Lung (tissue), 12 donors: ENCODE data around the gene ACMSD. TPM values are rescaled to one million over a fixed set of nuclear protein-coding genes. Genes with fewer than 3 reads are reported as not detected.

ENCODE experiments used
- ATAC-seq: fragments of 200-7000 bp; cut with Tn5 transposase; one replicate; pipeline ENCODE4 v1.9.1; 2020; ENCODE audit warnings: moderate number of reproducible peaks; ENCODE audit not compliant: insufficient read depth, low FRiP score
- DNase-seq, 3 donors: peaks; one replicate each; pipeline ENCODE4 v3.0.0-alpha.2; 2013 to 2017
- H3K27ac ChIP-seq, 2 donors: one replicate each; pipeline ENCODE4 v1.5.1; 2013; ENCODE audit warnings: mild to moderate bottlenecking in 2 of 2, moderate library complexity in 2 of 2, control low read depth in 1 of 2, inconsistent platforms in 1 of 2, low read depth in 1 of 2, low read length in 1 of 2
- H3K27me3 ChIP-seq, 3 donors: one replicate each; pipeline ENCODE4 v1.5.1; 2013; ENCODE audit warnings: low read length in 2 of 3; ENCODE audit not compliant: control insufficient read depth in 3 of 3, insufficient read depth in 3 of 3
- H3K36me3 ChIP-seq, 4 donors: one replicate each; pipeline ENCODE4 v1.5.1; 2013; ENCODE audit warnings: low read length in 4 of 4, mild to moderate bottlenecking in 1 of 4, moderate library complexity in 1 of 4; ENCODE audit not compliant: control insufficient read depth in 4 of 4, insufficient read depth in 4 of 4
- H3K4me1 ChIP-seq, 5 donors: one replicate each; pipeline ENCODE4 v1.5.1; 2013; ENCODE audit warnings: low read length in 5 of 5, mild to moderate bottlenecking in 2 of 5, moderate library complexity in 1 of 5; ENCODE audit not compliant: control insufficient read depth in 5 of 5, insufficient read depth in 5 of 5
- H3K4me3 ChIP-seq: one replicate; pipeline ENCODE4 v1.5.1; 2013; ENCODE audit warnings: mild to moderate bottlenecking, control low read depth, moderate library complexity
- H3K9ac ChIP-seq, 2 donors: one replicate each; pipeline ENCODE4 v1.5.1; 2013; ENCODE audit warnings: low read length in 2 of 2, control low read depth in 1 of 2; ENCODE audit not compliant: insufficient read depth in 1 of 2
- H3K9me3 ChIP-seq, 4 donors: one replicate each; pipeline ENCODE4 v1.5.1; 2013; ENCODE audit warnings: low read length in 3 of 4, mild to moderate bottlenecking in 1 of 4, moderate library complexity in 1 of 4; ENCODE audit not compliant: control insufficient read depth in 4 of 4, insufficient read depth in 3 of 4
- WGBS, 2 donors: extraction: QIAGEN DNeasy Blood & Tissue Kit; methylation state at CpG; one replicate each; pipeline ENCODE4 v1.1.7; 2013; 5-methylcytosine and 5-hydroxymethylcytosine counted together
- polyA plus RNA-seq, 2 donors: library from polyadenylated mRNA; stranded (reverse); fragments of 200-250 nt; gene quantifications; one replicate each; pipeline ENCODE4 v1.2.1, GENCODE V29; 2013
- total RNA-seq, 2 donors: library from RNA; depleted of rRNA in 1 of 2; stranded (reverse); fragments of >200 nt in 1 of 2; gene quantifications; one replicate each; pipeline ENCODE4 v1.2.1, GENCODE V29; 2014 to 2021
- TF ChIP-seq, protein P1 (sequence below): IDR thresholded peaks from 2 replicates; pipeline ENCODE4 v1.5.1; 2012; ENCODE audit warnings: mild to moderate bottlenecking; ENCODE audit errors: control extremely low read depth, extremely low read depth
- donor health status: control.
- donor health status: control.
- donor health status: Bipolar disorder and iron deficiency.
- donor health status: healthy.
- donor health status: DM: yes; HTN: yes; CAD: no.

The ACMSD gene
- total and polyA plus RNA-seq, 4 donors: 0.08 to 0.14 (median 0.12) TPM; not detected in 1

DNA sequence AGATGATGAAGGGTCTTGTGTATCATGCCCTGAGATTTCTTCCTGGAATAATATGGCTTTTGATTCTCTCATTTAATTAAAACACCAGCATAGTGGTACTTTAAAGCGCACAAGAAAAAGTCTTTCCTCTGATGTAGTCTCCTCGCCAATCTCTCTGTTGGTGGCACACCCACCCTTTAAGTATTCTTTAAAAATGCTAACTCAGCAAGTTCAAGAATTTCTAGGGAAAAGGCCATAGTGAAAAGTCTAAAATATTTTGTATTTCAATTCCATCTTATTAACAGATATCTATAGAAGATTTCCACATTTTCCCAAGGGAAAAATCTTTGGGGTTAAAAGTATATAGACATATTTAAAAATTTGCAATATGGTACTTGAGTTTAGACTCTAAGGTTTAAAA is 34.7 kb downstream of the ACMSD start:
- WGBS, 2 donors: 97 to 98% methylated on average over 2 of the region's 2 CpGs
- no peak for DNase-seq
- Histone ChIP-seq H3K27ac (no peak overlapping the region), H3K9me3 (peaks cover 0 to 2% (median 0%) of the 10 kb centered on the region in 4 donors), H3K27me3 (no peaks in the 10 kb centered on the region), H3K4me1 (no peaks in the 10 kb centered on the region), H3K9ac (no peak overlapping the region), H3K36me3 (no peaks in the 10 kb centered on the region), H3K4me3 (no peak overlapping the region)
- TF ChIP-seq, protein P1, sequence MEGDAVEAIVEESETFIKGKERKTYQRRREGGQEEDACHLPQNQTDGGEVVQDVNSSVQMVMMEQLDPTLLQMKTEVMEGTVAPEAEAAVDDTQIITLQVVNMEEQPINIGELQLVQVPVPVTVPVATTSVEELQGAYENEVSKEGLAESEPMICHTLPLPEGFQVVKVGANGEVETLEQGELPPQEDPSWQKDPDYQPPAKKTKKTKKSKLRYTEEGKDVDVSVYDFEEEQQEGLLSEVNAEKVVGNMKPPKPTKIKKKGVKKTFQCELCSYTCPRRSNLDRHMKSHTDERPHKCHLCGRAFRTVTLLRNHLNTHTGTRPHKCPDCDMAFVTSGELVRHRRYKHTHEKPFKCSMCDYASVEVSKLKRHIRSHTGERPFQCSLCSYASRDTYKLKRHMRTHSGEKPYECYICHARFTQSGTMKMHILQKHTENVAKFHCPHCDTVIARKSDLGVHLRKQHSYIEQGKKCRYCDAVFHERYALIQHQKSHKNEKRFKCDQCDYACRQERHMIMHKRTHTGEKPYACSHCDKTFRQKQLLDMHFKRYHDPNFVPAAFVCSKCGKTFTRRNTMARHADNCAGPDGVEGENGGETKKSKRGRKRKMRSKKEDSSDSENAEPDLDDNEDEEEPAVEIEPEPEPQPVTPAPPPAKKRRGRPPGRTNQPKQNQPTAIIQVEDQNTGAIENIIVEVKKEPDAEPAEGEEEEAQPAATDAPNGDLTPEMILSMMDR: no peak
- ATAC-seq: no peak

- 48 to 56% methylated on average over 1 of the region's 1 CpG for WGBS, 2 donors
- no peak overlapping the region for H3K4me3 ChIP-seq
- TF ChIP-seq, protein P1: no peak
- ATAC-seq: no peak
- H3K9me3 ChIP-seq: peaks cover 0 to 2% (median 0%) of the 10 kb centered on the region in 4 donors
- H3K27me3 ChIP-seq: no peaks in the 10 kb centered on the region
- no peaks in the 10 kb centered on the region for H3K36me3 ChIP-seq
- H3K27ac ChIP-seq: no peak overlapping the region
- no peak overlapping the region for H3K9ac ChIP-seq
- no peaks in the 10 kb centered on the region for H3K4me1 ChIP-seq
- peak in 1 of 3 donors; percentile 15 for DNase-seq
Observed at GRCh38 chr2:134875309-134875708, 36.9 kb downstream of the ACMSD start.

GRCh38 chr2:134882773-134883172 is 44.4 kb downstream of the ACMSD start:
- no peak for ATAC-seq
- H3K4me1 ChIP-seq: no peaks in the 10 kb centered on the region
- DNase-seq: no peak
- no peak overlapping the region for H3K9ac ChIP-seq
- H3K27ac ChIP-seq: no peak overlapping the region
- H3K36me3 ChIP-seq: no peaks in the 10 kb centered on the region
- TF ChIP-seq, protein P1: no peak
- no peaks in the 10 kb centered on the region for H3K27me3 ChIP-seq
- H3K4me3 ChIP-seq: no peak overlapping the region
- no peaks in the 10 kb centered on the region for H3K9me3 ChIP-seq
